SK-N-SH (cell line): Measurements from ENCODE around the gene MRPL9. TPM values are rescaled to one million over a fixed set of nuclear protein-coding genes. Genes with fewer than 3 reads are reported as not detected.

ENCODE experiments used
- CTCF ChIA-PET: fragments of 300-600, 350-600 bp; formaldehyde crosslinking; extraction: SDS; loops from one replicate; lab custom pipeline; 2021; lab: Yijun Ruan, JAX
- POLR2A ChIA-PET: fragments of 350-600 bp; sonication (Branson Sonifier 250); formaldehyde crosslinking; extraction: SDS; loops from one replicate; lab custom pipeline; 2020; ENCODE audit warnings: antibody characterized with exemption, inconsistent platforms; lab: Yijun Ruan, JAX
- DNase-seq: peaks from one replicate; pipeline ENCODE4 v3.0.0; 2012
- H2AFZ ChIP-seq: fragments of 200-600 bp; sonication (generic); 2 replicates; pipeline ENCODE4 v1.8.1; 2016; ENCODE audit warnings: antibody characterized with exemption, mild to moderate bottlenecking, low read depth
- H3F3A ChIP-seq: fragments of 200-600 bp; sonication (generic); replicated peaks from 2 replicates; pipeline ENCODE3; 2016; ENCODE audit warnings: antibody characterized with exemption, mild to moderate bottlenecking; ENCODE audit not compliant: insufficient read depth
- H3K27ac ChIP-seq, 2 experiments: fragments of 200-500 bp in 1 of 2; fragments of 200-600 bp in 1 of 2; sonication (Bioruptor generic) in 1 of 2; sonication (generic), shearing (Covaris generic) in 1 of 2; 2 replicates each; pipeline versions ENCODE4 v1.5.1 to v1.6.1; 2014 to 2016; ENCODE audit warnings: low read depth in 2 of 2, inconsistent platforms in 1 of 2, low read length in 1 of 2, mild to moderate bottlenecking in 1 of 2, mixed read lengths in 1 of 2
- H3K27me3 ChIP-seq: fragments of 200-600 bp; sonication (generic), shearing (Covaris generic); 2 replicates; pipeline ENCODE4 v1.6.1; 2016; ENCODE audit warnings: mixed run types; ENCODE audit not compliant: insufficient read depth
- H3K36me3 ChIP-seq, 2 experiments: fragments of 200-500 bp in 1 of 2; fragments of 200-600 bp in 1 of 2; sonication (Bioruptor generic) in 1 of 2; sonication (generic) in 1 of 2; replicated peaks in 1 of 2; 2 replicates each; pipeline versions ENCODE3 to v1.5.1; 2014 to 2016; ENCODE audit warnings: low read length in 1 of 2, mild to moderate bottlenecking in 1 of 2; ENCODE audit not compliant: insufficient read depth in 2 of 2, control insufficient read depth in 1 of 2
- H3K4me1 ChIP-seq, 2 experiments: fragments of 200-500 bp in 1 of 2; fragments of 200-600 bp in 1 of 2; sonication (Bioruptor generic) in 1 of 2; sonication (generic), shearing (Covaris generic) in 1 of 2; 2 replicates each; pipeline versions ENCODE4 v1.5.1 to v1.6.1; 2014 to 2016; ENCODE audit warnings: low read depth in 1 of 2, low read length in 1 of 2, mixed run types in 1 of 2; ENCODE audit not compliant: insufficient read depth in 2 of 2, control insufficient read depth in 1 of 2
- H3K4me2 ChIP-seq: fragments of 200-600 bp; sonication (generic), shearing (Covaris generic); 2 replicates; pipeline ENCODE4 v1.6.1; 2017; ENCODE audit warnings: mixed run types
- H3K4me3 ChIP-seq, 2 experiments: fragments of 200-500 bp in 1 of 2; fragments of 200-600 bp in 1 of 2; sonication (Bioruptor generic) in 1 of 2; sonication (generic), shearing (Covaris generic) in 1 of 2; 2 replicates each; pipeline versions ENCODE4 v1.5.1 to v1.8.1; 2014 to 2016; ENCODE audit warnings: low read depth in 2 of 2, inconsistent platforms in 1 of 2, low read length in 1 of 2, mild to moderate bottlenecking in 1 of 2, mixed read lengths in 1 of 2, moderate library complexity in 1 of 2
- H3K79me2 ChIP-seq: fragments of 200-600 bp; sonication (generic); 2 replicates; pipeline ENCODE4 v1.8.1; 2017; ENCODE audit warnings: mild to moderate bottlenecking; ENCODE audit not compliant: insufficient read depth
- H3K9ac ChIP-seq: fragments of 200-600 bp; sonication (generic); 2 replicates; pipeline ENCODE4 v1.6.1; 2017; ENCODE audit warnings: mixed run types
- H3K9me2 ChIP-seq: fragments of 200-600 bp; sonication (generic); 2 replicates; pipeline ENCODE4 v1.6.1; 2017; ENCODE audit warnings: mixed run types
- H3K9me3 ChIP-seq: fragments of 200-600 bp; sonication (generic); 2 replicates; pipeline ENCODE4 v1.6.1; 2017; ENCODE audit warnings: mixed run types, mild to moderate bottlenecking, moderate library complexity
- H4K20me1 ChIP-seq: fragments of 200-600 bp; sonication (generic); 2 replicates; pipeline ENCODE4 v1.6.1; 2017; ENCODE audit warnings: mild to moderate bottlenecking, mixed run types; ENCODE audit not compliant: insufficient read depth
- CHD2 ChIP-seq: fragments of 150-350 bp; IDR thresholded peaks from 2 replicates; pipeline ENCODE4 v1.6.1; 2018; ENCODE audit warnings: low read length; ENCODE audit not compliant: partially characterized antibody
- EP300 ChIP-seq, 2 experiments: IDR thresholded peaks; 2 replicates each; pipeline versions ENCODE4 v1.4.0 to v1.6.1; 2012; ENCODE audit warnings: borderline replicate concordance in 1 of 2, low read depth in 1 of 2, low read length in 1 of 2
- FOXJ3 ChIP-seq: sonication (generic); formaldehyde crosslinking; IDR thresholded peaks from 2 replicates; pipeline ENCODE4 v1.5.1; 2020; ENCODE audit warnings: mild to moderate bottlenecking, missing genetic modification reagents
- FOXM1 ChIP-seq: IDR thresholded peaks from 2 replicates; pipeline ENCODE4 v1.4.0; 2012; ENCODE audit warnings: low read depth, mild to moderate bottlenecking
- GABPA ChIP-seq: IDR thresholded peaks from 2 replicates; pipeline ENCODE4 v1.4.0; 2012; ENCODE audit warnings: low read depth, mild to moderate bottlenecking
- GATA2 ChIP-seq: sonication (generic); formaldehyde crosslinking; IDR thresholded peaks from 2 replicates; pipeline ENCODE4 v1.5.0; 2020; ENCODE audit warnings: mild to moderate bottlenecking, missing genetic modification reagents
- MAX ChIP-seq: IDR thresholded peaks from 2 replicates; pipeline ENCODE4 v1.4.0; 2012; ENCODE audit warnings: low read depth
- POLR2AphosphoS5 ChIP-seq: IDR thresholded peaks from 2 replicates; pipeline ENCODE4 v1.6.1; 2012; ENCODE audit warnings: low read depth, low read length
- RAD21 ChIP-seq: IDR thresholded peaks from 2 replicates; pipeline ENCODE4 v1.6.1; 2012; ENCODE audit warnings: mild to moderate bottlenecking, low read length
- RCOR1 ChIP-seq: fragments of 150-350 bp; IDR thresholded peaks from 2 replicates; pipeline ENCODE4 v1.6.1; 2017; ENCODE audit warnings: antibody characterized with exemption, low read length
- SIN3A ChIP-seq: IDR thresholded peaks from 2 replicates; pipeline ENCODE4 v1.6.1; 2012; ENCODE audit warnings: low read depth, mild to moderate bottlenecking, low read length, moderate library complexity, borderline replicate concordance
- SMC3 ChIP-seq: IDR thresholded peaks from 2 replicates; pipeline ENCODE4 v1.6.1; 2012; ENCODE audit warnings: low read depth, low read length, improper control_type of control experiment
- TCF12 ChIP-seq: IDR thresholded peaks from 2 replicates; pipeline ENCODE4 v1.4.0; 2012
- TEAD4 ChIP-seq: IDR thresholded peaks from 2 replicates; pipeline ENCODE4 v1.4.0; 2012; ENCODE audit warnings: mild to moderate bottlenecking, borderline replicate concordance; ENCODE audit not compliant: insufficient read depth
- USF2 ChIP-seq: fragments of 150-350 bp; IDR thresholded peaks from 2 replicates; pipeline ENCODE4 v1.6.1; 2017; ENCODE audit warnings: antibody characterized with exemption, low read length, low read depth, borderline replicate concordance
- WGBS: methylation state at CpG from one replicate; pipeline ENCODE4 v1.1.6; 2017; ENCODE audit warnings: low lambda C conversion rate; 5-methylcytosine and 5-hydroxymethylcytosine counted together
- polyA plus RNA-seq, 3 experiments: library from polyadenylated mRNA; depleted of rRNA; stranded (reverse); fragments of >200 nt; gene quantifications; 2 replicates each; pipeline ENCODE4 v1.2.3, GENCODE V29; 2012
- TF ChIP-seq, protein P1 (sequence below): IDR thresholded peaks from 2 replicates; pipeline ENCODE4; 2012
- TF ChIP-seq, protein P2 (sequence below): fragments of 200-600 bp; sonication (generic); IDR thresholded peaks from 2 replicates; pipeline ENCODE4 v1.6.1; 2017; ENCODE audit warnings: antibody characterized with exemption, mild to moderate bottlenecking, moderate library complexity

Gene MRPL9
- polyA plus RNA-seq, 1 of the 3 experiments (the other 2 are of a cell fraction): 76.2 TPM

DNA sequence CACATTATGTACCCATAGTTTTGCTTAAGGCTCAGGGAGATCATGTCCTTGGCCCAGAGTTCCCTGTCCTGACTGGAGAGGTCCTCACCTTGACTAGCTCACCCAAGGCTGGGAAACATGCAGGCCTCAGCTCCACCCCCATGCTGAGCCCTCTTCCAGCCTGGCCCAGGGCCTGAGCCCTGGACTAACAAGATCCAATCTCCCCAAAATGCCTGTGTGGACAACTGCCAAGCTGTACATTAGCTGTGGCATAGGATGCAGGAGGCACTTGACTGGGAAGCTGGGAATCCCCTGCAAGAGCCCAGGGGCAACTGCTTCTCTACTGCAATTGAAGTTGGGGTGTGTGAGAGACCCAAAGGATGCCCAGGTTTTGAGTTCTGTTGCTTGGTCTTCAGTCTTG lies 39.9 kb upstream of the MRPL9 start:
- Histone ChIP-seq H3K79me2 (no peaks in the 10 kb centered on the region), H2AFZ (no peak overlapping the region), H3K4me1 (peaks cover 0 to 63% of the 10 kb centered on the region in 2 experiments; a peak in 2 of 4 replicates), H3K9ac (no peak overlapping the region), H3K4me3 (no peak overlapping the region), H3K27me3 (peaks cover 50% of the 10 kb centered on the region), H3F3A (no peaks in the 10 kb centered on the region), H4K20me1 (no peaks in the 10 kb centered on the region), H3K27ac (peak overlapping the region in 1 of 2 experiments; percentile 95; a peak in 2 of 4 replicates), H3K36me3 (no peaks in the 10 kb centered on the region), H3K9me2 (no peaks in the 10 kb centered on the region), H3K9me3 (no peaks in the 10 kb centered on the region), H3K4me2 (no peak overlapping the region)
- peak; percentile 86 for DNase-seq
- TF ChIP-seq GATA2 (CRISPR knock-in tag) (peak; percentile 92), RCOR1 (peak; percentile 64; the same call in 1 of the 2 replicates), POLR2AphosphoS5 (no peak), CHD2 (peak; percentile 66), TCF12 (no peak), RAD21 (peak; percentile 36; the same call in 1 of the 2 replicates), EP300 (IDR thresholded peaks at IDR 0.05; ENCODE audit: borderline replicate concordance in 1 of 2, low read depth in 1 of 2, low read length in 1 of 2) (peak in 1 of 2 experiments; percentile 77; a peak in 2 of 4 replicates), FOXJ3 (CRISPR knock-in tag) (peak; percentile 35; the same call in 1 of the 2 replicates)
- POLR2A ChIA-PET: interaction anchor here (1.1 to 1.8 kb wide), 3 partner anchors 17 to 39 kb away, joined by 3 to 7 read pairs (median 4); partner anchors contain the start of gene MRPL9
- CTCF ChIA-PET: interaction anchor here (1.0 to 2.5 kb wide), 3 partner anchors 9 to 33 kb away, joined by 3 to 9 read pairs (median 4); no protein-coding TSS in a partner anchor

- Histone ChIP-seq H3K27me3 (peaks cover 53% of the 10 kb centered on the region), H2AFZ (no peak overlapping the region), H3K4me3 (no peak overlapping the region), H3K9ac (no peak overlapping the region), H3K36me3 (no peaks in the 10 kb centered on the region), H3K4me2 (no peak overlapping the region), H3K9me2 (no peaks in the 10 kb centered on the region), H3F3A (no peaks in the 10 kb centered on the region), H3K9me3 (no peaks in the 10 kb centered on the region), H4K20me1 (no peaks in the 10 kb centered on the region), H3K4me1 (peaks cover 0 to 58% of the 10 kb centered on the region in 2 experiments; a peak in 2 of 4 replicates), H3K79me2 (no peaks in the 10 kb centered on the region), H3K27ac (peak overlapping the region in 1 of 2 experiments; percentile 95; a peak in 2 of 4 replicates)
- no peak for DNase-seq
- 44% methylated on average over 2 of the region's 5 CpGs for WGBS
- ChIA-PET CTCF (interaction anchor here (1.7 to 2.5 kb wide), 2 partner anchors 13 to 34 kb away, joined by 4 to 9 read pairs; no protein-coding TSS in a partner anchor), POLR2A (interaction anchor here (1.1 to 1.8 kb wide), 2 partner anchors 18 to 34 kb away, joined by 3 to 7 read pairs; no protein-coding TSS in a partner anchor)
- TF ChIP-seq USF2: no peak
- no peak for TF ChIP-seq RAD21
- no peak for TF ChIP-seq EP300 (IDR thresholded peaks at IDR 0.05; ENCODE audit: borderline replicate concordance in 1 of 2, low read depth in 1 of 2, low read length in 1 of 2)
- TF ChIP-seq GABPA: no peak
- no peak for TF ChIP-seq POLR2AphosphoS5
- no peak for TF ChIP-seq TCF12
- no peak for TF ChIP-seq MAX
- TF ChIP-seq SMC3: no peak
- TF ChIP-seq SIN3A: no peak
- TF ChIP-seq RCOR1: no peak
- TF ChIP-seq, protein P1, sequence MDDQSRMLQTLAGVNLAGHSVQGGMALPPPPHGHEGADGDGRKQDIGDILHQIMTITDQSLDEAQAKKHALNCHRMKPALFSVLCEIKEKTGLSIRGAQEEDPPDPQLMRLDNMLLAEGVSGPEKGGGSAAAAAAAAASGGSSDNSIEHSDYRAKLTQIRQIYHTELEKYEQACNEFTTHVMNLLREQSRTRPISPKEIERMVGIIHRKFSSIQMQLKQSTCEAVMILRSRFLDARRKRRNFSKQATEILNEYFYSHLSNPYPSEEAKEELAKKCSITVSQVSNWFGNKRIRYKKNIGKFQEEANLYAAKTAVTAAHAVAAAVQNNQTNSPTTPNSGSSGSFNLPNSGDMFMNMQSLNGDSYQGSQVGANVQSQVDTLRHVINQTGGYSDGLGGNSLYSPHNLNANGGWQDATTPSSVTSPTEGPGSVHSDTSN: no peak
- no peak for TF ChIP-seq TEAD4
- TF ChIP-seq FOXM1: no peak
- TF ChIP-seq, protein P2, sequence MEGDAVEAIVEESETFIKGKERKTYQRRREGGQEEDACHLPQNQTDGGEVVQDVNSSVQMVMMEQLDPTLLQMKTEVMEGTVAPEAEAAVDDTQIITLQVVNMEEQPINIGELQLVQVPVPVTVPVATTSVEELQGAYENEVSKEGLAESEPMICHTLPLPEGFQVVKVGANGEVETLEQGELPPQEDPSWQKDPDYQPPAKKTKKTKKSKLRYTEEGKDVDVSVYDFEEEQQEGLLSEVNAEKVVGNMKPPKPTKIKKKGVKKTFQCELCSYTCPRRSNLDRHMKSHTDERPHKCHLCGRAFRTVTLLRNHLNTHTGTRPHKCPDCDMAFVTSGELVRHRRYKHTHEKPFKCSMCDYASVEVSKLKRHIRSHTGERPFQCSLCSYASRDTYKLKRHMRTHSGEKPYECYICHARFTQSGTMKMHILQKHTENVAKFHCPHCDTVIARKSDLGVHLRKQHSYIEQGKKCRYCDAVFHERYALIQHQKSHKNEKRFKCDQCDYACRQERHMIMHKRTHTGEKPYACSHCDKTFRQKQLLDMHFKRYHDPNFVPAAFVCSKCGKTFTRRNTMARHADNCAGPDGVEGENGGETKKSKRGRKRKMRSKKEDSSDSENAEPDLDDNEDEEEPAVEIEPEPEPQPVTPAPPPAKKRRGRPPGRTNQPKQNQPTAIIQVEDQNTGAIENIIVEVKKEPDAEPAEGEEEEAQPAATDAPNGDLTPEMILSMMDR: no peak
Measured at GRCh38 chr1:151802372-151802771, 39.1 kb upstream of the MRPL9 start.
